H1 (cell line): Measurements from ENCODE around the gene FCAMR. TPM values are rescaled to one million over a fixed set of nuclear protein-coding genes. Genes with fewer than 3 reads are reported as not detected.

ENCODE experiments used
- EZH2 ChIP-seq: fragments of 200-600 bp; sonication (generic); IDR thresholded peaks from 2 replicates; pipeline ENCODE4 v1.7.1; 2012; ENCODE audit warnings: low read depth, mild to moderate bottlenecking, moderate library complexity, low read length, inconsistent platforms; ENCODE audit not compliant: severe bottlenecking
- JUND ChIP-seq: IDR thresholded peaks from 2 replicates; pipeline ENCODE4 v1.6.1; 2011; ENCODE audit warnings: mild to moderate bottlenecking, improper control_type of control experiment, low read length
- RAD21 ChIP-seq, 2 experiments: IDR thresholded peaks in 1 of 2; conservative IDR thresholded peaks in 1 of 2; 2 replicates each; pipeline ENCODE4 v1.6.1; 2011; ENCODE audit warnings: low read depth in 2 of 2, low read length in 2 of 2, improper control_type of control experiment in 1 of 2, inconsistent platforms in 1 of 2, mild to moderate bottlenecking in 1 of 2, moderate library complexity in 1 of 2
- SP1 ChIP-seq: IDR thresholded peaks from 2 replicates; pipeline ENCODE4 v1.6.1; 2011; ENCODE audit warnings: low read depth, low read length
- SRF ChIP-seq: IDR thresholded peaks from 2 replicates; pipeline ENCODE4 v1.6.1; 2011; ENCODE audit warnings: mild to moderate bottlenecking, low read depth, low read length, moderate library complexity
- YY1 ChIP-seq: IDR thresholded peaks from 2 replicates; pipeline ENCODE4 v1.6.1; 2011; ENCODE audit warnings: low read depth, mild to moderate bottlenecking, low read length
- polyA plus RNA-seq, 7 experiments: library from polyadenylated mRNA; depleted of rRNA in 3 of 7; stranded (reverse) in 5 of 7; unstranded in 2 of 7; fragments of >200 nt in 5 of 7; fragments of 200-250 nt in 2 of 7; gene quantifications; 1 replicate in 5 of 7; 2 replicates in 1 of 7; 4 replicates in 1 of 7; pipeline versions ENCODE4 v1.2.1 to v1.2.3, GENCODE V29; 2011 to 2013; ENCODE audit warnings: missing spikeins in 2 of 7, mixed read lengths in 2 of 7
- total RNA-seq: library from RNA; stranded (reverse); fragmentation: NEBNext Ultra II Directional; extraction: Animal tissue kit (Norgen Biotek cat#: 25700); gene quantifications from 2 replicates; pipeline ENCODE4 v1.2.1, GENCODE V29; 2021

The FCAMR gene
- total and polyA plus RNA-seq, 2 of the 8 experiments (the other 6 are each of a cell fraction or from before 2014, with no cell fraction given): not detected

DNA sequence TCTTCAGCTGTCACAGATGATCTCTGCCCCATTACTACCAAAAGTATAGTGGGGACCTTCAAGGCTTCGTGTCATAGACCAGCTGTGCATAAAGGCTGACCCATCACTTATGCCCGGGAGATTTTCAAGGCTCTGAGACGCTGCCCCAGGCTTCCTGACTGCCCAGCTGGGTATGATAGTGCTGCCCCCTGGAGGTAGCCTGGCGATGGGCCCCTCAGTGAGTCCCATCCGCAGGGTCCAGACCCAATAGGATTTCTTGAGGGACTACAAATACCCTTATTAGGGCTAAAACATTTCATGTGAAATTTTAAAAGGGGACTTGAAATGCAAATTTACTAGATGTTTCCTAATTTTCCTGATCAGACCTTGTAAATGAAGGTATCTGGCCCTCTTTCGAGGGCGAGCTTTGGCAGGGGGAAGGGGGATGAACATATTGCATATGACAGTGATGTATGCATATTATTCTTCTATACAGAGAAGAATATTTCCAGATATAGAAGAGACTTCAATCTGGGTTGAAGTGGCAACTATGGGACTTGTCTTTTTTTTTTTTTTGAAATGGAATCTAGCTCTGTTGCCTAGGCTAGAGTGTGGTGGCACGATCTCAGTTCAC is 36.8 kb downstream of the FCAMR start (continued):
- TF ChIP-seq EZH2 (no peak), RAD21 (IDR thresholded peaks at IDR 0.05 in 1 of 2, conservative IDR thresholded peaks at IDR 0.05 in 1 of 2; ENCODE audit: low read depth in 2 of 2, low read length in 2 of 2) (peak; percentile 52 to 67; a peak in 3 of 4 replicates), YY1 (no peak), SRF (peak; percentile 74; the same call in 1 of the 2 replicates), JUND (no peak), SP1 (no peak)
- TF ChIP-seq, all 59 proteins: peak for 3
